Type B pancreatic cell (in vitro differentiated cells): ENCODE measurements around the gene KRTAP10-2. TPM values are rescaled to one million over a fixed set of nuclear protein-coding genes. Genes with fewer than 3 reads are reported as not detected.
"Not testable (repeated sequence)": the region's sequence is repeated elsewhere in the genome, so short reads cannot be mapped to it uniquely, and the experiment has no call there.

ENCODE experiments used
- DNase-seq: peaks from one replicate; pipeline ENCODE4 v3.0.0; 2021; ENCODE audit warnings: mixed read lengths; ENCODE audit not compliant: unreplicated experiment; ENCODE audit errors: extremely low spot score
- H3K27ac Mint-ChIP-seq: 2 replicates; pipeline ENCODE4 v1.8.0; 2021; ENCODE audit warnings: mild to moderate bottlenecking, mixed read lengths
- H3K27me3 Mint-ChIP-seq: 2 replicates; pipeline ENCODE4 v1.8.0; 2021; ENCODE audit warnings: mixed read lengths
- H3K36me3 Mint-ChIP-seq: 2 replicates; pipeline ENCODE4 v1.8.0; 2021; ENCODE audit warnings: mixed read lengths
- H3K4me1 Mint-ChIP-seq: one replicate; pipeline ENCODE4 v1.8.0; 2021; ENCODE audit warnings: mixed read lengths; ENCODE audit not compliant: unreplicated experiment
- H3K4me3 Mint-ChIP-seq: 2 replicates; pipeline ENCODE4 v1.8.0; 2021; ENCODE audit warnings: mild to moderate bottlenecking, mixed read lengths
- H3K9me3 Mint-ChIP-seq: 2 replicates; pipeline ENCODE4 v1.8.0; 2021; ENCODE audit warnings: mixed read lengths
- CTCF ChIP-seq: fragments of 200-600 bp; sonication (generic); conservative IDR thresholded peaks from 2 replicates; pipeline ENCODE4 v1.5.0; 2021; ENCODE audit warnings: antibody characterized with exemption, mild to moderate bottlenecking
- total RNA-seq: library from RNA; stranded (reverse); gene quantifications from 2 replicates; pipeline ENCODE4 v1.2.1, GENCODE V29; 2021; ENCODE audit warnings: low replicate concordance

The KRTAP10-2 gene
- total RNA-seq, 1 donor from 2014 or later = not detected

DNA sequence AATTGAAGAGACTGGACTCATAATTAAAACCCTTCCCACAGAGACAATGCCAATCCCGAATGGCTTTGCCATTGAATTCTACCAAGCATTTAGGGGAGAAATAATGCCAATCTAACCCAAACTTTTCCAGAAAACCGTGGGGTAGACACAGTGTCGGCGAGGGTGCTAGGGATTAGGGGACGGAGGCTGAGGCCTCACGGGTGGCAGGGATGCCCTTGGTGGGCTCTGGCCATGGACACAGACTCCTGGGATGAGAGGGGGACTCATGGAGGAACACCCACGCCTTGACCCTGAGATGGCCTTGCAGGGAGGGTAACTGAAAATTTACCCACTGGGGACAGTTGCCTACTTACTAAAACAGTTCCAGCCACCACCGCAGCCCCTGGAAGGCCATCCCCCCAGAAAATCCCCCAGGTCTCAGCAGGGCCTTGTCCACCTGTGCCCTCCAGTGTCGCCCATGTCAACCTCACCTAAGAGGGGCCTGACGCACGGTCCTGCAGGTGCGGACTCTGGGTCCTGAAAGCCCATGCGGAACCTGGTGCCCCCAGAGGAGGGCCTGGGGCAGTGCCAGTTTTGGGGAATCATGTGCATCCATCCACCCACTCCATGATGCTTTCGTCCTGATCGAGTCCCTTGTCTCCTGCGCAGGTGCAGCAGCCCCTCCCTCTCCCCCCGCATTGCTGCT lies 27.2 kb upstream of the KRTAP10-2 start:
- TF ChIP-seq CTCF = no peak
- no peak overlapping the region for H3K4me3 Mint-ChIP-seq
- no peaks in the 10 kb centered on the region for H3K36me3 Mint-ChIP-seq
- no peak for DNase-seq
- H3K27ac Mint-ChIP-seq = no peak overlapping the region
- H3K4me1 Mint-ChIP-seq = peaks cover 6% of the 10 kb centered on the region
- no peaks in the 10 kb centered on the region for H3K9me3 Mint-ChIP-seq
- peaks cover 8% of the 10 kb centered on the region for H3K27me3 Mint-ChIP-seq

DNA sequence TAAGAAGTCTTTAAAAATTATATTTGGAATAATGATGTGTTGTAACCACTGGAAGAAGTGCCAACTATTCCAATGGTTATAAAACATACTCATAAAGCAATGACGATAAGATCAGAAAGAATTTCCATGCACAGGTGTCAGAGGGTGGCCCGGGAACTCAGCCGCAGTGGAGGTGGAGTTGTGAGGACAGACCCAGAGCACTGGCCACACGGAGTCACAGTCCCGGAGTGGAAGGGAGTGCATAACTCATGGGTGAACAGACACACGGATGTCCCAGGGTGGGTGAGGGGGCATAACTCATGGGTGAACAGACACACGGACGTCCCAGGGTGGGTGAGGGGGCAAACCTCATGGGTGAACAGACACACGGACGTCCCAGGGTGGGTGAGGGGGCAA lies 24.7 kb upstream of the KRTAP10-2 start:
- TF ChIP-seq CTCF = no peak
- H3K27ac Mint-ChIP-seq = no peak overlapping the region
- H3K36me3 Mint-ChIP-seq = no peaks in the 10 kb centered on the region
- H3K4me1 Mint-ChIP-seq = no peaks in the 10 kb centered on the region
- peaks cover 3% of the 10 kb centered on the region for H3K27me3 Mint-ChIP-seq
- peaks cover 5% of the 10 kb centered on the region for H3K9me3 Mint-ChIP-seq
- no peak overlapping the region for H3K4me3 Mint-ChIP-seq
- no peak for DNase-seq

- Mint-ChIP-seq H3K36me3 (no peaks in the 10 kb centered on the region), H3K4me3 (no peak overlapping the region), H3K27ac (no peak overlapping the region), H3K9me3 (peaks cover 5% of the 10 kb centered on the region), H3K27me3 (peaks cover 3% of the 10 kb centered on the region), H3K4me1 (no peaks in the 10 kb centered on the region)
- no peak for TF ChIP-seq CTCF
- no peak for DNase-seq
These were observed 24.2 kb upstream of the KRTAP10-2 start for GRCh38 chr21:44575307-44576024.

DNA sequence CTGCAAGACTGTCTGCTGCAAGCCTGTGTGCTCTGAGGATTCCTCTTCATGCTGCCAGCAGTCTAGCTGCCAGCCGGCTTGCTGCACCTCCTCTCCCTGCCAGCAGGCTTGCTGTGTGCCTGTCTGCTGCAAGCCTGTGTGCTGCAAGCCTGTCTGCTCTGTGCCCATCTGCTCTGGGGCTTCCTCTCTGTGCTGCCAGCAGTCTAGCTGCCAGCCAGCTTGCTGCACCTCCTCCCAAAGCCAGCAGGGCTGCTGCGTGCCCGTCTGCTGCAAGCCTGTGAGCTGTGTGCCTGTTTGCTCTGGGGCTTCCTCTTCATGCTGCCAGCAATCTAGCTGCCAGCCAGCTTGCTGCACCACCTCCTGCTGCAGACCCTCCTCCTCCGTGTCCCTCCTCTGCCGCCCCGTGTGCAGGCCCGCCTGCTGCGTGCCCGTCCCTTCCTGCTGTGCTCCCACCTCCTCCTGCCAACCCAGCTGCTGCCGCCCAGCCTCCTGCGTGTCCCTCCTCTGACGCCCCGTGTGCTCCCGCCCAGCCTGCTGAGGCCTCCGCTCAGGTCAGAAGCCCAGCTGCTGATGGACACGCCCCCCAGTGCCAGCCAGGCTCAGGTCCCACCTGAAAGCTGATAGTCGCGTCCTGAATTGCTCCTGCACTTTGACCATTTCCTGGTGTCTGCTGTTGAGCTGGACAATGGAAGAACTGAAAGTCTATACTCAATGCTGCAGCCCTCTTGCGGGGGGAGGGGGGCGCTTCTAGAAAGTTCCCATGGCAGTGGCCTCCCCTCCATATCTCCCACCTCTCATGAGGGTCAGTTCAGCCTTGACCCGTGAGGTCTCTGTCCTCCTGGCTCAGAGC lies 23.4 kb upstream of the KRTAP10-2 start:
- DNase-seq = no peak
- Mint-ChIP-seq H3K4me3 (no peak overlapping the region), H3K27me3 (peaks cover 3% of the 10 kb centered on the region), H3K36me3 (no peaks in the 10 kb centered on the region), H3K4me1 (no peaks in the 10 kb centered on the region), H3K27ac (no peak overlapping the region), H3K9me3 (peaks cover 5% of the 10 kb centered on the region)
- no peak for TF ChIP-seq CTCF

DNA sequence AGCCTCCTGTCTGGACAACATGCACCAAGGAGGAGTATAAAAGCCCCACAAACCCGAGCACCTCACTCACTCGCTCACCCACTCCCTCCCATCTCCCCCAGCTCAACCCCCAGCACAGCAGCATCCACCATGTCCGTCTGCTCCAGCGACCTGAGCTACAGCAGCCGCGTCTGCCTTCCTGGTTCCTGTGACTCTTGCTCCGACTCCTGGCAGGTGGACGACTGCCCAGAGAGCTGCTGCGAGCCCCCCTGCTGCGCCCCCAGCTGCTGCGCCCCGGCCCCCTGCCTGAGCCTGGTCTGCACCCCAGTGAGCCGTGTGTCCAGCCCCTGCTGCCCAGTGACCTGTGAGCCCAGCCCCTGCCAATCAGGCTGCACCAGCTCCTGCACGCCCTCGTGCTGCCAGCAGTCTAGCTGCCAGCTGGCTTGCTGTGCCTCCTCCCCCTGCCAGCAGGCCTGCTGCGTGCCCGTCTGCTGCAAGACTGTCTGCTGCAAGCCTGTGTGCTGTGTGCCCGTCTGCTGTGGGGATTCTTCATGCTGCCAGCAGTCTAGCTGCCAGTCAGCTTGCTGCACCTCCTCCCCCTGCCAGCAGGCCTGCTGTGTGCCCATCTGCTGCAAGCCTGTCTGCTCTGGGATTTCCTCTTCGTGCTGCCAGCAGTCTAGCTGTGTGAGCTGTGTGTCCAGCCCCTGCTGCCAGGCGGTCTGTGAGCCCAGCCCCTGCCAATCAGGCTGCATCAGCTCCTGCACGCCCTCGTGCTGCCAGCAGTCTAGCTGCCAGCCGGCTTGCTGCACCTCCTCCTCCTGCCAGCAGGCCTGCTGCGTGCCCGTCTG lies 22.5 kb upstream of the KRTAP10-2 start, which contains the start of gene KRTAP10-4:
KRTAP10-4 (plus strand) TSS at position 100 of the 827 bp plus-strand sequence; CDS start at position 130, 30 bp downstream.
- not testable (repeated sequence) for H3K36me3 Mint-ChIP-seq, H3K4me1 Mint-ChIP-seq, H3K27me3 Mint-ChIP-seq, H3K9me3 Mint-ChIP-seq, DNase-seq, H3K4me3 Mint-ChIP-seq, H3K27ac Mint-ChIP-seq
